ENCODE results near the gene TEX261.
"Not testable (repeated sequence)": the region's sequence is repeated elsewhere in the genome, so short reads cannot be mapped to it uniquely, and the experiment has no call there.

TEX261 gene

DNA sequence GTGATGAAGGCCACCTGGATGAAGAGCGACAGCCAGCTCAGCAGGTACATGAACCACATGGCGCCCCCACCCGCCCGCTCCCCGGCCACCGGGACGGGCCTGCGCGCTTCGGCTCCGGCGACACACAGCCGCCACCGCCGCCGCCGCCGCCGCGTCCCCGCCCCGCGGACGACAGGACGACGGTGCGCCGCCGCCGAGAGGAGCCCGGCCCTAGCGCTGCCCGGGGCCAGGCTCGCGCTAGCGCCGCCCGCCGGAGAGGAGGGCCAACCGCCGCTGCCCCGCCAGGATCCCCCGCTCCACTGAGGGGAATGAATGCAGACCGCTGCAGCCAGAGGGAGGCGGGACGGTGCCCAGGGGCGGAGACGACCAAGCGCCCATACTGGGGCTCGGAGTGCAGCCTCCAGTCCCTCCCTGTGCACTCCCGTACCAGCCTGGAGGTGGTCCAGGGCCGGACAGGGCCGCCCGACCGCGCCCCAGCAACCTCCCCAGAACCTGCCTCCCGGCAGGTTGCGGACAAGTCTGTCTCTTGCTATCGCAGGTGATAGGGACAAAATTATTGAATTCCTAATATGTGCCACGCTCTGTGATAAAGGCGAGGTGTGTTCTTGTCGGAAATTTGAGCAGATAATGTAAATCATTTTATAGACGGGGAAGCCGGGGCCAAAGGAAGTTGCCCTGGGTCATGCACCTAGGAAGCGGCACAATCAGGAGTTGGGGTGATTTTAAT is at the start of gene TEX261:
Gene TEX261 (minus strand): TSS at position 175 of the 727 bp plus-strand sequence. CDS start 116 bp downstream, at position 59.
- H3K4me1 Mint-ChIP-seq (ENCODE audit: low read depth), result peaks cover 30% of the 10 kb centered on the region
- peaks cover 46% of the 10 kb centered on the region for H3K36me3 Mint-ChIP-seq (ENCODE audit: low read depth)
- H3K9me3 Mint-ChIP-seq, result no peaks in the 10 kb centered on the region
- H3K27ac Mint-ChIP-seq, result peak within 1 kb of the TSS; percentile 93
- no peaks in the 10 kb centered on the region for H3K27me3 Mint-ChIP-seq
- peak; percentile 97 for DNase-seq
- peak within 1 kb of the TSS; percentile 95 for H3K4me3 Mint-ChIP-seq

DNA sequence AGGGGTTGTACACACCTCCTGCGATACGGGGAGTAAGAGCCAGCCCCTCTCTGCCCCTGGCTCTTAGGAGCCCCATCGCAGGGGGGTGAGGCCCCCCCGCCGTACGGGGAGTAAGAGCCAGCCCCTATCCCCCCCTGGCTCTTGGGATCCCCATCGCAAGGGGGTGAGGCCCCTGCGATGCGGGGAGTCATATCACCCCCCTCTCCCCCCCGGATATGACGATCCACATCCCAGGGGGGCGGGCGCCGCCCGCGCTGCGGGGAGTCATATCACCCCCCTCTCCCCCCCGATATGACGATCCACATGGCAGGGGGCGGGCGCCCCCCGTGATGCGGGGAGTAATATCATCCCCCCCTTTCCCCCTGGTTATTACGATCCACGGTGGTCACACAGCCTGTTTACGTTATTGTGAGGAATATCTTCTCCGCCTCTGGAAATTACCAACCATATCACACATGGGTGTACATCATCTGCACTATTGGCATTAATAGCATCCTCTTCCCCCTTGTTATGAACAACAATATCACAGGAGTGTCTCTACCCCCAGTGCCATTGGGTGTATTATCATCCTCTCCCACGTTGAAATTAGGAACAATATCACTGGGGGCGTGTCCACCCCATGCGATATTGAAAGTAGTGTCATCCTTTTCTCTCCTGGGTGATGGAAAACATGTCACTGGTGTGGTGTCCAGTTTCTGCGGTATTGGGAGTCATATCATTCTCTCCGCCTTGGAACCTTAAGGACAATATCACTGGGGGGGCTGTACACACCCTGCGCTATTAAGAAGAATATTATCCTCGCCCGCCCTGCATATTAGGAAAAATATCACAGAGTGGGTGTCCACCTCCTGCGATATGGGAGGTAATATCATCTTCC is 49.1 kb upstream of the TEX261 start:
- no peak for DNase-seq
- H3K27me3 Mint-ChIP-seq, result peaks cover 9% of the 10 kb centered on the region
- no peak overlapping the region for H3K4me3 Mint-ChIP-seq
- H3K36me3 Mint-ChIP-seq (ENCODE audit: low read depth), result no peaks in the 10 kb centered on the region
- no peaks in the 10 kb centered on the region for H3K9me3 Mint-ChIP-seq
- H3K27ac Mint-ChIP-seq, result no peak overlapping the region
- H3K4me1 Mint-ChIP-seq (ENCODE audit: low read depth), result no peaks in the 10 kb centered on the region

DNA sequence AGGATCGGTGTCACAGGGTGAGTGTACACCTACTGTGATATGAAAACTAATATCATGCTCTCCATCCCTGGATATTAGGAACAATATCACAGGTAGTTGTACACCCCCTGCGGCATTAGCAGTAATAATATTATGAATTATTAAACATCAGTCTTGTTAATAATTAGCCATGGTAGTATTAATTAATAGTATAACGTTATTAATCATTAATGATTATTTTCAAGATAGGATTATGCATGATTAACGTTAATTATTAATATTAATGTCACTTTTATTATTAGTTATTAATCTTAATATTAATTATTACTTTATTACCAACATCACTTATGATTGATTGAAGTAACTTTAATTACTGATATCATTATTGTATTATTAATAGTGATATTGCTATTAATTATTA is 47.6 kb upstream of the TEX261 start:
- Mint-ChIP-seq H3K9me3 (no peaks in the 10 kb centered on the region), H3K27me3 (peaks cover 9% of the 10 kb centered on the region), H3K36me3 (ENCODE audit: low read depth) (no peaks in the 10 kb centered on the region), H3K4me3 (no peak overlapping the region), H3K27ac (no peak overlapping the region), H3K4me1 (ENCODE audit: low read depth) (no peaks in the 10 kb centered on the region)
- no peak for DNase-seq

DNA sequence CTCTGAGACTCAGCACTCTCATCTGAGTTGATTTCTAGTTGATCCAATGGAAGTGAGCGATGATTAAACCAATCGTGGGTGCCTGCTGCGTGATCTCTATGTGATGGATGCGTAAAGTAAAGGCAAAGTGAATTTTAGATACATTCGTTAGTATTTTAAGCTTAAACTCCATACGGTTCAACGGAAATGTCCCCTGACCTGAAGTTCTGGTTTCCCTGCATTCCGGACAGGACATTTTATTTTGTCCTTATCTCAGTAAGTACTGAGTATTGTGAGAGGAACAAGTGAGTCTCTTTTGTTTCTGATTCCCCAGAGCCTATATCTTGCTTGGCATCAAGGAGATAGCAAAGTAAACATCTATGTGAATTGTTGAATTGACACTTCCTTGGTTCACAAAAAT is 41.6 kb upstream of the TEX261 start:
- not testable (repeated sequence) for H3K27ac Mint-ChIP-seq, H3K9me3 Mint-ChIP-seq

DNA sequence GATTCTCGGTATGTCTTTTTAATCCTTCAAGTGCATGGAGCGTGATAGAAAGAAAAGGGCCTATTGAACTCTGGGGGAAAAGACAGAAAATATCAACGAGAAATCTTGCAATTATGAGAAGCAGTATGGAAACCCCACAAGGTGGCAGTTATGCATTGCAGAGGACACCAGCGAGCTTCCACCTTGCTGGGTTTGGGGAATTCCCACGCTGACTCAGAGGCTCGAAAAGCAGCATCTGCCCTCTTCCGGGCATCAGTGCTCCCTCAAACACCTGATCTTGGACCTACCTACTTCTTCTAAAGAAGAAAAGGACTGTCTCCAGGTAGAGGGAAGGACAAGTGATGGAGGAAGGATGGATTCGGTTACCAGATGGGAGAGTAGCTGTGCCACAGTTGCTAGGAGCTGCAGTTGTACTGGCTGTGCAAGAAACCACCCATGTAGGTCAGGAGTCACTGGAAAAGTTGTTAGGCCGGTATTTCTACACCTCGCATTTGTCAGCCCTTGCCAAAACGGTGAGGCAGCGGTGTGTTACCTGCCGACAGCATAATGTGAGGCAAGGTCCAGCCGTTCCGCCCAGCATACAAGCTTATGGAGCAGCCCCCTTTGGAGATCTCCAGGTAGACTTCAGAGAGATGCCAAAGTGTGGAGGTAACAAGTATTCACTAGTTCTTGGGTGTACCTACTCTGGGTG is 29.0 kb upstream of the TEX261 start:
- DNase-seq, result peak; percentile 70
- Mint-ChIP-seq H3K27ac (peak overlapping the region; percentile 73), H3K4me1 (ENCODE audit: low read depth) (peaks cover 13% of the 10 kb centered on the region)
- H3K36me3 Mint-ChIP-seq (ENCODE audit: low read depth); H3K4me3 Mint-ChIP-seq; H3K9me3 Mint-ChIP-seq; H3K27me3 Mint-ChIP-seq: not testable (repeated sequence)

More for the DNA sequence above, 41.6 kb upstream of the TEX261 start:
- H3K27me3 Mint-ChIP-seq, result peaks cover 25% of the 10 kb centered on the region
- not testable (repeated sequence) for H3K4me3 Mint-ChIP-seq; H3K4me1 Mint-ChIP-seq (ENCODE audit: low read depth); H3K36me3 Mint-ChIP-seq (ENCODE audit: low read depth); DNase-seq

DNA sequence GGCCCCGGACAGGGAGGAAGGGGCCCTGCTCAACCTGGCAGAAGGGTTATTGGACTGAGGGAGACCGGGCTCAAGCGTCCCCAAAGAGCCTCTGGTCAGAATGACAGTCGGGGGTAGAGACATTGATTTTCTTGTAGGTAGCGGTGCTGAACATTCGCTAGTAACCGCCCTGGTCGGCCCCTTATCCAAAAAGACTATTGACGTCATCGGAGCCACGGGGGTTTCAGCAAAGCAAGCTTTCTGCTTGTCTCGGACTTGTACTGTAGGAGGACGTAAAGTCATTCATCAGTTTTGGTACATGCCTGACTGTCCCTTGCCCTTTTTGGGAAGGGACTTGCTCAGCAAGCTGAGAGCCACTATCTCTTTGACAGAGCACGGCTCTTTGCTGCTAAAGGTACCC is 26.7 kb upstream of the TEX261 start:
- not testable (repeated sequence) for H3K9me3 Mint-ChIP-seq; H3K4me3 Mint-ChIP-seq; DNase-seq; H3K27me3 Mint-ChIP-seq; H3K27ac Mint-ChIP-seq; H3K36me3 Mint-ChIP-seq (ENCODE audit: low read depth)
- peaks cover 13% of the 10 kb centered on the region for H3K4me1 Mint-ChIP-seq (ENCODE audit: low read depth)

DNA sequence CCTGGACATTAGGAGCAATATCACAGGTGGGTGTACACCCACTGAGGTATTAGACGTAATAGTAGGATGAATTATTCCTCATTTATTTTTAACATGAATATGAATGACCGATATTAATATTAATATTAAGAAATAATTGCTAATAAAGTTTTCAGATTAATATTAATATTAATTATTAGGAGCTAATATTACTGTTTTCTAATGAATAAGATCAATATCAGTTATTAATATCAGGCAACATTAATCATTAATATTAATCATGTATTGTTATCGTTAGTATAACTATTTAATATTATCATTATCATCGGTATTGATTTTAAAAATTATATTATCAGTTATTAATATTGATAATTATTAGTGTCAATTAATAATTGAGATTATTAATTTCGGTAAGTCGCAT is 25.3 kb upstream of the TEX261 start:
- H3K9me3 Mint-ChIP-seq; H3K27me3 Mint-ChIP-seq; H3K36me3 Mint-ChIP-seq (ENCODE audit: low read depth): not testable (repeated sequence)

DNA sequence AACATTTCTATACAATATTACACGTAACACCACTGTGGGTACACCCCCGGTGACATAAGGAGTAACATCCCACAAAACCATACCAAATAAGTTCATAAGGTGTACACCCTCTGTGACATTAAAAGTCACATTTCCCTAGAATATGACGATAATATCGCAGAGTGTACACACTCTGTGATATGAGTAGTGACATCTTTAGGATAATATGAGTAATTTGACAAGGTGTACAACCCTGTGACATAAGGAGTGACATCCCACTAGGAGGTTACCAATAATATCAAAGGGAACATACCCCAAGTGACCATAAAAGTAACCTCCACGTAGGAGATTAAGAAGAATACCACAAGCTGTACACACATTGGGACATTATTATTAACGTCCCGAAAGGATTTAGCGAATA is 24.0 kb upstream of the TEX261 start:
- H3K9me3 Mint-ChIP-seq, result no peaks in the 10 kb centered on the region
- peaks cover 7% of the 10 kb centered on the region for H3K4me1 Mint-ChIP-seq (ENCODE audit: low read depth)
- DNase-seq, result no peak
- H3K27me3 Mint-ChIP-seq, result no peaks in the 10 kb centered on the region
- H3K36me3 Mint-ChIP-seq (ENCODE audit: low read depth), result no peaks in the 10 kb centered on the region
- H3K27ac Mint-ChIP-seq, result no peak overlapping the region
- no peak overlapping the region for H3K4me3 Mint-ChIP-seq

More for the DNA sequence above, 25.3 kb upstream of the TEX261 start:
- not testable (repeated sequence) for DNase-seq, H3K27ac Mint-ChIP-seq, H3K4me3 Mint-ChIP-seq
- peaks cover 13% of the 10 kb centered on the region for H3K4me1 Mint-ChIP-seq (ENCODE audit: low read depth)

DNA sequence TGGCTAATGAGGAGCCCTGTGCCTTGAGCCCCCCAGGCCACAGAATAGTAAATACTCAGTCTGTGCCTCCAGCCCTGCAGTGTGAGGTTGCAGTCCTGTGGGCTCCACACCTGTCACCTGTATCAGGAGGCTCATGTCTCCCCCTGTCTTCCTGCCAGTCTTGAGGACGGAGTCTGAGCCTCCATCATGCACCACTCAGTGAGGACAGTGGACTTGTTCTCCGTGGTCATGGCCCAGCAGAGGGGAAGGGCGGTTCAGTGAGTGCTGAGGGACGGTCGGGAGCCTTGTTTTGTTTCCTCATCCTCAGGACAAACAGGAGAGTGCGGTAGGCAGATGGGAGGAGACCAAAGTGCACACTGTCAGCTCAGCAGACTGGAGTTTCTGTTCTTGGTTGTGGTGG is 17.1 kb upstream of the TEX261 start:
- not testable (repeated sequence) for H3K4me3 Mint-ChIP-seq; H3K27ac Mint-ChIP-seq; H3K9me3 Mint-ChIP-seq; H3K36me3 Mint-ChIP-seq (ENCODE audit: low read depth); DNase-seq; H3K4me1 Mint-ChIP-seq (ENCODE audit: low read depth)
- peaks cover 32% of the 10 kb centered on the region for H3K27me3 Mint-ChIP-seq

DNA sequence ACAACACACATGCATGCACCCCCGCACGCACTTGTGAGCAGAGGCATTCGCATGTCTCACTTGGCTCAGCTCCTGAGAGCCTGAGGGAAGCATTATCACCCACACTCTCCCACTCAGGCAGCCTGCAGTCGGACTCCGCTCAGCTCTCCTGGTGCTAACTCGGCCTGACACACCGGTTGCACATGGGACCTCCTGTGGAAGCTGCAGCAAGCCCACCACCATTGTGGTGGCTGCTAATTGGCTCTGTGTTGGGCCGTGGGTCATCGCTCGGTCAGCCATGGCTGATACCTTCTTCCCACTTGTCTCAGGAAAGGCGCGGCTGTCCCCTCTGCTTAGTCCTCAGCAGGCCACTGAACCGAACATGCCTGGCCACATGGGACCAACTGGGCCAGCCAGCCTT is 13.7 kb upstream of the TEX261 start:
- Mint-ChIP-seq H3K27ac (no peak overlapping the region), H3K36me3 (ENCODE audit: low read depth) (no peaks in the 10 kb centered on the region), H3K9me3 (no peaks in the 10 kb centered on the region), H3K4me1 (ENCODE audit: low read depth) (no peaks in the 10 kb centered on the region), H3K27me3 (peaks cover 36% of the 10 kb centered on the region), H3K4me3 (no peak overlapping the region)
- no peak for DNase-seq

DNA sequence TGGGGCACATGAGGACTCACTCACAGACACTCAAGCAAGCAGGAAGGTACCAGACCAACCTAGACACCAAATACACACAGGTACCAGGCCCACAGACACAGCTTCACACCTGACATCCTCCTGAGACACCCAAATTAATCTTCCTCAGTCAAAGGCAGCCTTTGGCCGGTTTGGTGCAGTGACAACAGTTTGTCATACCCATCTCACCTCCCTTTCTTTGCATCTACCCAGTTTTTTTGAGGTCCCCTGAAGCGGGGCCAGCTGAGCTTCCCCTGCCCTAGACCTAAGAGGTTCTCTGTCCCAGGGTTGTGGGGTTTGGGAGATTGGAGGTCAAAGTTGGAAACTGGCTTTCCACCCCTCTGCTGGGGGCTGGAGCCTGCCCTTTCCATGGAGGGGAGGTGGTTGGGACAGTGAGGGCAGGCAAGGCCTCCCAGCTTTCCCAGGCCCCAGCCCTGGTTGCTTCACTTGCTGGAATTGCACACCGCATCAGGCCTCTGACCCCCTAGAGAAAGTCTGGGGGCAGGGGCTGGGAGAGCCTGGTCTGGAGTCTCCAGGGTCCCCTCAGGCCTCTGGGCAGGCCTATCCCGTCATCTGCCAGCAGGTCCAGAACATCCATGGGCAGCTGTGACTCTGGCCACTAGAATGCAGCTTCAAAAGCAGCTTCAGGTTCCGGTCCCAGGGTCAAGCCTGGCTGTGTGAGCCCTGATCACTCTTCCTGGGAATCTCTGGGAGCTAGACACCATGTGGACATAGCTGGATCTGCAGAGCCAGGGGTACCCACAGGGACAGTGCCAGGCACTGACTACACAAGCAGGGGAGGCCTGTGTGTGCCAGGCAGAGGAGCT is 12.5 kb upstream of the TEX261 start:
- H3K9me3 Mint-ChIP-seq, result no peaks in the 10 kb centered on the region
- no peak for DNase-seq
- no peaks in the 10 kb centered on the region for H3K36me3 Mint-ChIP-seq (ENCODE audit: low read depth)

DNA sequence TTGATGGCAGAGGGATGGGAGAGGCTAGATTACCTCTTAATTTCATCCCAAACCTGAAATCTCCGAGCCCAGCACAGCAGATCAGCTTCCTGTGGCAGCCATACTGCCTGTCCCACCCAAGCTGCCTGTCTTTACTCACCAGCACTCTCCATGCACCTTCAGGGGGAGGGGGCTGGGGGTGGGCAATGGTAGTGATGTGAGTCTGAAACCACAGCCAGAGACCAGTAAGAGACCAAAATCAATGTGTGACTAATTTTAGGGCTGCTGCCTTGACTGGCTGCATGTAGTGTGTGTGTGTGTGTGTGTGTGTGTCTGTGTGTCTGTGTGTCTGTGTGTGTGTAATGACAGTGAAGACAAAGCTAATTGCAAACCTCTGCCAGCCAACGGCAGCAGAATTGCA is 11.7 kb upstream of the TEX261 start:
- Mint-ChIP-seq H3K4me3 (no peak overlapping the region), H3K4me1 (ENCODE audit: low read depth) (peaks cover 3% of the 10 kb centered on the region), H3K27me3 (peaks cover 25% of the 10 kb centered on the region), H3K9me3 (no peaks in the 10 kb centered on the region), H3K27ac (no peak overlapping the region), H3K36me3 (ENCODE audit: low read depth) (no peaks in the 10 kb centered on the region)
- no peak for DNase-seq

More for the DNA sequence above, 12.5 kb upstream of the TEX261 start:
- no peak overlapping the region for H3K4me3 Mint-ChIP-seq
- H3K27ac Mint-ChIP-seq, result no peak overlapping the region
- peaks cover 30% of the 10 kb centered on the region for H3K27me3 Mint-ChIP-seq
- no peaks in the 10 kb centered on the region for H3K4me1 Mint-ChIP-seq (ENCODE audit: low read depth)

DNA sequence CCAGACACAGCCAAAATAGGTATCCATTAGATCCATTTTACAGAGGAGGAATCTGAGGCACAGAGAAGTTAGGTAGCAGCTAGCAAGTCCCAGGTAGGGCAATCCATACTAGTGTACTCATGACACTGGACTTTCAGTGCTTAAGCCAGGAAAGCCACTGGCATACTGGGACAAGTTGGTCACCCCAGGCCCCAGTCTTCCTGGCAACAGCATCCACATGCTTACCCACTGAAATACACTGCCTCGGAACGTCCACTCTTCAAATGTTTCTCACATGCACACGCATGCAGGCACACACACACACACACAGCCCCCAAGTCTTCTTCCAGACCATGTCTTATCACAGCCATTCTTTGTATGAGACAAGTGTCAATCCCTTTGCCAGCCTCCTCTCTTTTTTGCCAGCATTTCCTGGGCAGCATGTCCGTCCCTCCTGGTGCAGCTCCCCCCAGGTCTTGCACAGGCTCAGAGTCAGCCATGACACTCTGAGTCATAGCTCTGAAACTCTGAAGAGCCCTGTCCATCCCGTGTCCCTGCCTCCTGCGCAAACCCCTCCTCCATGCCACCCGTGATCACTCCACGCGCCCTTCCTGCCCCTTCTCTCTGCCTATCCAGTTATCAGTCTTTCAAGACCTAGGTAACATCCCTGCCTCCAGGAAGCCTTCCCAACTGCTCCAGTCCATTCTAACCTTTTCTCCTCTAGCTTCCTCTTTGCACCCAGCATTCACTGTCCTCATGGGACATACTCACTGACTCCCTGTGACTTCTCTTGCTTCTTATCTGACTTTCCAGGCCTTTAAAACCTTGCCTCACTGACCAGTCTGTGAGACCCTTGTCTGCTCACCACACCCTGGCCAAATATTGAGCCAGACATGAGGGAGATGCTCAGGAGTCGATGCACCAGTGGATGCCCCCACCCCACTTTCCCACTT is 10.9 kb upstream of the TEX261 start:
- peaks cover 23% of the 10 kb centered on the region for H3K27me3 Mint-ChIP-seq
- no peak overlapping the region for H3K27ac Mint-ChIP-seq
- H3K36me3 Mint-ChIP-seq (ENCODE audit: low read depth), result no peaks in the 10 kb centered on the region
- H3K4me3 Mint-ChIP-seq, result no peak overlapping the region
- no peak for DNase-seq
- peaks cover 11% of the 10 kb centered on the region for H3K4me1 Mint-ChIP-seq (ENCODE audit: low read depth)
- H3K9me3 Mint-ChIP-seq, result no peaks in the 10 kb centered on the region
